Peyer's patch (tissue), 4 donors: Measurements from ENCODE around the gene TMEM135.

Source experiments
- POLR2A ChIP-seq, 2 donors: fragments of 450-650 bp; IDR thresholded peaks; one replicate each; pipeline ENCODE4 v1.5.1; 2017; ENCODE audit warnings: antibody characterized with exemption in 2 of 2, mild to moderate bottlenecking in 2 of 2, moderate library complexity in 2 of 2
- TF ChIP-seq, protein P1 (sequence below), 6 experiments: fragments of 450-650 bp in 4 of 6; fragments of 200-600 bp in 2 of 6; sonication (generic) in 1 of 6; IDR thresholded peaks; one replicate each; pipeline ENCODE4 v1.5.1; 2017 to 2019; ENCODE audit warnings: antibody characterized with exemption in 6 of 6, mild to moderate bottlenecking in 3 of 6, moderate library complexity in 1 of 6

DNA sequence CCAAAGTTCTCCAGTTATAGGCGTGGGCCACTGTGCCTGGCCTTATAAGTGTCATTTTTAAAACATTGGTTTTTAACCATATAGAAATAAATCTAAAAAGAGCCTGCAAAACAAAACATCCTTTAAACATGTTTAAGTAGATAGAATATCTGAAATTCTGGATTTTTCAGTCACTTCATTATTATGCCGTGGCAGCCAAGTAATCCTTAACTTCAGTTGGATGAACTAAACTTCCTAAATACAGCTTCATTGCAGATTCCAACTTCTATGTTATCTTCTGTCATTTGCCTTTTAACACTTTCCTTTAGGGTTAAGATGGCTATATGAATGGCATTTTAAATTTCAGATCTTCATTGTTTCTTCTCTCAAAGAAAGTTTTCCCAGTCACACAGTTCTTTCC lies 291.4 kb downstream of the TMEM135 start:
- TF ChIP-seq POLR2A (IDR thresholded peaks at IDR 0.05): no peak
- TF ChIP-seq, protein P1, sequence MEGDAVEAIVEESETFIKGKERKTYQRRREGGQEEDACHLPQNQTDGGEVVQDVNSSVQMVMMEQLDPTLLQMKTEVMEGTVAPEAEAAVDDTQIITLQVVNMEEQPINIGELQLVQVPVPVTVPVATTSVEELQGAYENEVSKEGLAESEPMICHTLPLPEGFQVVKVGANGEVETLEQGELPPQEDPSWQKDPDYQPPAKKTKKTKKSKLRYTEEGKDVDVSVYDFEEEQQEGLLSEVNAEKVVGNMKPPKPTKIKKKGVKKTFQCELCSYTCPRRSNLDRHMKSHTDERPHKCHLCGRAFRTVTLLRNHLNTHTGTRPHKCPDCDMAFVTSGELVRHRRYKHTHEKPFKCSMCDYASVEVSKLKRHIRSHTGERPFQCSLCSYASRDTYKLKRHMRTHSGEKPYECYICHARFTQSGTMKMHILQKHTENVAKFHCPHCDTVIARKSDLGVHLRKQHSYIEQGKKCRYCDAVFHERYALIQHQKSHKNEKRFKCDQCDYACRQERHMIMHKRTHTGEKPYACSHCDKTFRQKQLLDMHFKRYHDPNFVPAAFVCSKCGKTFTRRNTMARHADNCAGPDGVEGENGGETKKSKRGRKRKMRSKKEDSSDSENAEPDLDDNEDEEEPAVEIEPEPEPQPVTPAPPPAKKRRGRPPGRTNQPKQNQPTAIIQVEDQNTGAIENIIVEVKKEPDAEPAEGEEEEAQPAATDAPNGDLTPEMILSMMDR (IDR thresholded peaks at IDR 0.05): no peak
